Activated T-cell treated with anti-CD3 and anti-CD28 coated beads, Interleukin-2, amount 50 U/mL, for 1 hour (primary cell): ENCODE results near the gene IL17D.

Experiments used
- DNase-seq: peaks from one replicate; pipeline ENCODE4 v3.0.0-alpha.2; 2020

IL17D gene

GRCh38 chr13:20696073-20696472 is 7.4 kb upstream of the IL17D start:
- no peak for DNase-seq

GRCh38 chr13:20699715-20700114 is 3.8 kb upstream of the IL17D start:
- DNase-seq = no peak

- no peak for DNase-seq
These were observed 3.2 kb upstream of the IL17D start for GRCh38 chr13:20700288-20700687.

- DNase-seq = no peak
These were observed 2.0 kb upstream of the IL17D start for GRCh38 chr13:20701461-20701860.

GRCh38 chr13:20702530-20702914 is 977 bp upstream of the IL17D start:
- DNase-seq = no peak

- peak; percentile 83 for DNase-seq
These were observed 420 bp downstream of the IL17D start for GRCh38 chr13:20703780-20704458.

- no peak for DNase-seq
These were observed 1.1 kb downstream of the IL17D start for GRCh38 chr13:20704459-20705069.

GRCh38 chr13:20706661-20707060 is 3.2 kb downstream of the IL17D start:
- no peak for DNase-seq

- no peak for DNase-seq
These were observed 4.7 kb downstream of the IL17D start for GRCh38 chr13:20708216-20708615.

- no peak for DNase-seq
These were observed 5.9 kb downstream of the IL17D start for GRCh38 chr13:20709369-20709768.

GRCh38 chr13:20709782-20710181 is 6.3 kb downstream of the IL17D start:
- no peak for DNase-seq

- DNase-seq = no peak
These were observed 8.0 kb downstream of the IL17D start for GRCh38 chr13:20711301-20712044.

- no peak for DNase-seq
These were observed 9.5 kb downstream of the IL17D start for GRCh38 chr13:20713014-20713376.

- DNase-seq = no peak
These were observed 10.3 kb downstream of the IL17D start for GRCh38 chr13:20713751-20714150.

- DNase-seq = no peak
These were observed 10.7 kb downstream of the IL17D start for GRCh38 chr13:20714161-20714560.

GRCh38 chr13:20714563-20715329 is 11.2 kb downstream of the IL17D start:
- DNase-seq = no peak

- DNase-seq = no peak
These were observed 11.8 kb downstream of the IL17D start for GRCh38 chr13:20715330-20715712.

- DNase-seq = no peak
These were observed 13.5 kb downstream of the IL17D start for GRCh38 chr13:20716951-20717350.

- DNase-seq = no peak
These were observed 14.4 kb downstream of the IL17D start for GRCh38 chr13:20717581-20718542.

- no peak for DNase-seq
These were observed 15.6 kb downstream of the IL17D start for GRCh38 chr13:20718958-20719566.

- DNase-seq = no peak
These were observed 16.3 kb downstream of the IL17D start for GRCh38 chr13:20719783-20720182.

- DNase-seq = no peak
These were observed 17.0 kb downstream of the IL17D start for GRCh38 chr13:20720499-20720898.
